PC-9 (cell line): ENCODE measurements around the gene ABLIM1. TPM values are rescaled to one million over a fixed set of nuclear protein-coding genes. Genes with fewer than 3 reads are reported as not detected.

Experiments
- BruUV-seq: library from RNA; stranded (reverse); fragments of 400-500 nt; replicated peaks from 2 replicates; lab custom pipeline; 2021; lab: Mats Ljungman, UMichigan
- CTCF ChIA-PET: fragments of 300-600 bp; sonication (Branson Sonifier 250); formaldehyde crosslinking; loops from one replicate; lab custom pipeline; 2022; ENCODE audit warnings: antibody characterized with exemption; lab: Charles Lee
- POLR2A ChIA-PET: fragments of 300-600 bp; sonication (Branson Sonifier 250); formaldehyde crosslinking; loops from one replicate; lab custom pipeline; 2022; ENCODE audit warnings: antibody characterized with exemption; ENCODE audit not compliant: unreplicated experiment; lab: Charles Lee
- DNase-seq, 2 experiments: peaks; one replicate each; pipeline versions ENCODE4 v3.0.0 to v3.0.0-alpha.2; 2015 to 2022; ENCODE audit warnings: mixed read lengths in 1 of 2
- H2AFZ ChIP-seq: fragments of 200-600 bp; sonication (generic); 2 replicates; pipeline ENCODE4 v1.8.1; 2017; ENCODE audit warnings: antibody characterized with exemption
- H3F3A ChIP-seq: fragments of 200-600 bp; sonication (generic); 2 replicates; pipeline ENCODE4 v1.8.1; 2017; ENCODE audit warnings: antibody characterized with exemption, mild to moderate bottlenecking, low read depth; ENCODE audit not compliant: insufficient read depth
- H3K27ac ChIP-seq: fragments of 200-600 bp; sonication (generic); 2 replicates; pipeline ENCODE4 v1.6.1; 2016; ENCODE audit warnings: mixed run types
- H3K27me3 ChIP-seq: fragments of 200-600 bp; sonication (generic); 2 replicates; pipeline ENCODE4 v1.6.1; 2016; ENCODE audit warnings: low read depth, mixed run types; ENCODE audit not compliant: insufficient read depth
- H3K36me3 ChIP-seq: fragments of 200-600 bp; sonication (generic); 2 replicates; pipeline ENCODE4 v1.6.1; 2016; ENCODE audit warnings: low read depth, mixed run types
- H3K4me1 ChIP-seq: fragments of 200-600 bp; sonication (generic); replicated peaks from 2 replicates; pipeline ENCODE4 v1.6.1; 2016; ENCODE audit warnings: mixed run types; ENCODE audit not compliant: insufficient read depth
- H3K4me2 ChIP-seq: fragments of 200-600 bp; sonication (generic); 2 replicates; pipeline ENCODE4 v1.6.1; 2017; ENCODE audit warnings: mixed run types
- H3K4me3 ChIP-seq: fragments of 200-600 bp; sonication (generic); 2 replicates; pipeline ENCODE4 v1.6.1; 2016; ENCODE audit warnings: mixed run types
- H3K79me2 ChIP-seq: fragments of 200-600 bp; sonication (generic); 2 replicates; pipeline ENCODE4 v1.6.1; 2017; ENCODE audit warnings: low read depth, mixed run types
- H3K9me2 ChIP-seq: fragments of 200-600 bp; sonication (generic); 2 replicates; pipeline ENCODE4 v1.8.1; 2017; ENCODE audit warnings: mild to moderate bottlenecking; ENCODE audit not compliant: insufficient read depth
- H3K9me3 ChIP-seq: fragments of 200-600 bp; sonication (generic); 2 replicates; pipeline ENCODE4 v1.8.1; 2016; ENCODE audit warnings: low read depth; ENCODE audit not compliant: insufficient read depth
- H4K20me1 ChIP-seq: fragments of 200-600 bp; sonication (generic); 2 replicates; pipeline ENCODE4 v1.8.1; 2017; ENCODE audit not compliant: insufficient read depth
- EZH2 ChIP-seq: fragments of 200-600 bp; sonication (generic); IDR thresholded peaks from 2 replicates; pipeline ENCODE4 v1.8.0; 2017; ENCODE audit warnings: antibody characterized with exemption, low read depth
- intact Hi-C: fragments of 100-400 bp; cut with micrococcal nuclease; formaldehyde crosslinking; loops from one replicate; pipeline ENCODE4 v1.10.0; 2022; ENCODE audit not compliant: unreplicated experiment
- total RNA-seq: library from RNA; stranded (reverse); gene quantifications from 2 replicates; pipeline ENCODE4 v1.2.3, GENCODE V29; 2021
- TF ChIP-seq, protein P1 (sequence below): fragments of 200-600 bp; sonication (generic); conservative IDR thresholded peaks from 2 replicates; pipeline ENCODE4 v1.6.1; 2017; ENCODE audit warnings: mixed run types, antibody characterized with exemption, mild to moderate bottlenecking, moderate library complexity

The ABLIM1 gene
- total RNA-seq, 1 experiment from 2014 or later, result 68.7 TPM

DNA sequence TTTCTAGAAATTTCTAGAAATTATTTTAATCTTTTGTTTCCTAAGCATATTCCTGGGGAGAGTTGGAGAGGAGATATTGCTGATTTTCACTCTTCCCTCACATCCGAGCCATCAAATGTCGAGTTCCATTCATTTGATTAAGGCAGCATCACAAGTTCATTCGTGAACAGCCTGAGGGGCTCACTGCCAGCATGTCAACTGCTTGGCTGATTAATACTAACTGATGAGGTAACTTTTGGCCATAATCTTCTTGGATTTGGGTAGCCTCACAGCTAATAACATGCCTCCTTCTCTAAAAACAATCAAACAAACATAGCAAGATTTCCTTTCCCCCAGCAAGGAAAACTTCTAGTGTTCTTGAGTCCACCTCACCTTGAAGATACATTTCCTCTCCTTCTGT, 166.7 kb downstream of the ABLIM1 start:
- no peaks in the 10 kb centered on the region for H3K79me2 ChIP-seq
- intact Hi-C loops, result no loop called here
- no peak for DNase-seq
- H3K36me3 ChIP-seq, result no peaks in the 10 kb centered on the region; the same call in 1 of the 2 replicates
- H3K4me2 ChIP-seq, result no peak overlapping the region
- BruUV-seq, result no TSS peak
- H3K4me3 ChIP-seq, result no peak overlapping the region
- TF ChIP-seq, protein P1, sequence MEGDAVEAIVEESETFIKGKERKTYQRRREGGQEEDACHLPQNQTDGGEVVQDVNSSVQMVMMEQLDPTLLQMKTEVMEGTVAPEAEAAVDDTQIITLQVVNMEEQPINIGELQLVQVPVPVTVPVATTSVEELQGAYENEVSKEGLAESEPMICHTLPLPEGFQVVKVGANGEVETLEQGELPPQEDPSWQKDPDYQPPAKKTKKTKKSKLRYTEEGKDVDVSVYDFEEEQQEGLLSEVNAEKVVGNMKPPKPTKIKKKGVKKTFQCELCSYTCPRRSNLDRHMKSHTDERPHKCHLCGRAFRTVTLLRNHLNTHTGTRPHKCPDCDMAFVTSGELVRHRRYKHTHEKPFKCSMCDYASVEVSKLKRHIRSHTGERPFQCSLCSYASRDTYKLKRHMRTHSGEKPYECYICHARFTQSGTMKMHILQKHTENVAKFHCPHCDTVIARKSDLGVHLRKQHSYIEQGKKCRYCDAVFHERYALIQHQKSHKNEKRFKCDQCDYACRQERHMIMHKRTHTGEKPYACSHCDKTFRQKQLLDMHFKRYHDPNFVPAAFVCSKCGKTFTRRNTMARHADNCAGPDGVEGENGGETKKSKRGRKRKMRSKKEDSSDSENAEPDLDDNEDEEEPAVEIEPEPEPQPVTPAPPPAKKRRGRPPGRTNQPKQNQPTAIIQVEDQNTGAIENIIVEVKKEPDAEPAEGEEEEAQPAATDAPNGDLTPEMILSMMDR, result no peak
- TF ChIP-seq EZH2, result no peak
- no peak overlapping the region for H3K27ac ChIP-seq
- H3K4me1 ChIP-seq, result peaks cover 8% of the 10 kb centered on the region
- no peak overlapping the region for H2AFZ ChIP-seq
- no peaks in the 10 kb centered on the region for H3K9me3 ChIP-seq
- ChIA-PET POLR2A (no interaction called here), CTCF (no interaction called here)
- H3K9me2 ChIP-seq, result no peaks in the 10 kb centered on the region
- no peaks in the 10 kb centered on the region for H4K20me1 ChIP-seq
- no peaks in the 10 kb centered on the region for H3K27me3 ChIP-seq
- no peaks in the 10 kb centered on the region for H3F3A ChIP-seq

DNA sequence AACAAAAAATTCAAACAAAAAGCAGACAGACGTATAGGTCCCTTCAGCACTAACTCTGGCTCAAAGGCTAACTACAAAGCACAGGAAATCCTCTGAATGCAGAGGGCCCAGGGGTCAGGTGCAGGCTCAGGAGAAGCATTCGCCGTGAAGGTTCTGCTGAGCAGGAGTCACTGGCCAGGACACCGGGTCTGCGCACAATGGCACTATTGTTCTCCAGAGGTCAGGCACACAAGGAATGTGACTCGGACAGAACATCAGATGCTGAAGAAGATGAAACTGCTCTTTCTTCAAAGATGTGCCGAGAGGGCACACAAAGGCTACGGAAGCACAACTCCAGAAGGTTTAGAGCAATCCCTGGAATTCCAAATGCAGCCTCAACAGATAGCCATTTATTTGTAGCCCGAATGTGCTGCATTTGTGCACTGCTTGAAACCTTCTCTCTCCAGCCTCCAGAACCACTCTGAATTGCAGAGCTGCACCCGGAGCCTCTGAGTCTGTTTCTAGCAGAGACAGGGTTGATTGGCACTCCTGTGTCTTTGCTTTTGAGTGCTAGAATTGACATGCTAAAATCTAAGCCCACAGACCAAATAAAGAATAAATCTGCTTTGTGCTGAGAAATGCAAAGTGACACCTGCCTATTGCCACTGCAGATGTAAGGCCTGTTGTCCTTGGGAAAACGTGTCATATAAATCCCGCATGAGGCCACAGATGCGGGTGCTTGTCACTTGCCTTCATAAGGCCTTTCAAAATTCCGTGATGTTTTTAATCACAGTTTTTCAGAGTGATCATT, 168.4 kb downstream of the ABLIM1 start:
- TF ChIP-seq, protein P1, result no peak
- TF ChIP-seq EZH2, result no peak

DNA sequence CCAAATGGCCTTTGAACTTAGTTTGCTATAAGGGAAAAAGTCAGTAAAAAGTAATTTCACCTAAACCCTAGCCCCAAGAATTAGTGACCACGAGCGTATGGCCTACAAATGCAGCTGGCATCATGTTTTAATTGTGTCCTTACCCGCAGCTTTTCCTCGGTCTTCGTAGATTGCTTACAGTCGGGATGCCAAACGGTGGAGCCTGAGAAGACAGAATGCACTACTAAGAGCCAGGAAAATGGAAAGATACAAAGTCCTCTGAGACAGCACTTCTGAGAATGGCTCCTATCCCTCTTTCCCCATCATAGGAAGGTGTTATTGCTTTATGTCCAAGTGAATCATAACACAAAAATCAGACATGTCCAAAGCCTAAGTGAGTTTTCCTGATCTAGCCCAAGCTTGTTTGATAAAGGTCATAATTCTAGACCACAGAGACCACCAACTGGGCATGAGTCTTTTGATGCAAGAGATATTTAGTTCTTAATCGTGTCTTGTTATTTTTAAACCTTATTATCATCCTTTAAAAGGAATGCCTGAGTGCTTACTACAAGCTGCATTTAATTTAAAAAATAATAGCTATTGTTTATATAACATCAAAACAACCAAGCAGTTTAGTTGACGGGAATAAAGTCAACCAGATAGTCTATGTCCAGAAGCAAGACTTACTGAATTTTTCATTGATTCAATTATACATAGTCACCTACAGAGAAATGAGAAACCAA, 170.1 kb downstream of the ABLIM1 start:
- Histone ChIP-seq H3K4me2 (no peak overlapping the region), H3K79me2 (no peaks in the 10 kb centered on the region), H3F3A (no peaks in the 10 kb centered on the region), H3K9me3 (no peaks in the 10 kb centered on the region), H4K20me1 (no peaks in the 10 kb centered on the region), H3K4me1 (peaks cover 8% of the 10 kb centered on the region), H3K27ac (peak overlapping the region; percentile 37; the same call in 1 of the 2 replicates), H3K4me3 (no peak overlapping the region), H3K27me3 (no peaks in the 10 kb centered on the region), H2AFZ (no peak overlapping the region), H3K9me2 (no peaks in the 10 kb centered on the region), H3K36me3 (no peaks in the 10 kb centered on the region; the same call in 1 of the 2 replicates)
- TF ChIP-seq, protein P1, result no peak
- TF ChIP-seq EZH2, result no peak
- CTCF ChIA-PET, result interaction anchor here (0.6 to 1.1 kb wide), 8 partner anchors 9 to 317 kb away, joined by 3 to 22 read pairs (median 5); no protein-coding TSS in a partner anchor
- no TSS peak for BruUV-seq
- intact Hi-C loops, result no loop called here
- POLR2A ChIA-PET, result interaction anchor here (0.7 kb wide), 1 partner anchor 656 kb away, joined by 7 read pairs; no protein-coding TSS in a partner anchor
- DNase-seq, result no peak

More for the DNA sequence above, 168.4 kb downstream of the ABLIM1 start:
- Histone ChIP-seq H3K4me3 (no peak overlapping the region), H3K27me3 (no peaks in the 10 kb centered on the region), H3K79me2 (no peaks in the 10 kb centered on the region), H3K4me2 (no peak overlapping the region), H3K9me3 (no peaks in the 10 kb centered on the region), H3K9me2 (no peaks in the 10 kb centered on the region), H4K20me1 (no peaks in the 10 kb centered on the region), H3F3A (no peaks in the 10 kb centered on the region), H3K27ac (no peak overlapping the region), H2AFZ (no peak overlapping the region), H3K4me1 (peaks cover 8% of the 10 kb centered on the region), H3K36me3 (no peaks in the 10 kb centered on the region; the same call in 1 of the 2 replicates)
- DNase-seq, result no peak
- CTCF ChIA-PET, result no interaction called here
- no TSS peak for BruUV-seq
- intact Hi-C loops, result no loop called here
- POLR2A ChIA-PET, result no interaction called here
